Gastroesophageal sphincter (tissue), 3 donors: Measurements from ENCODE around the gene HFE.

Experiments used
- EP300 ChIP-seq: sonication (generic); formaldehyde crosslinking; IDR thresholded peaks from one replicate; pipeline ENCODE4 v1.6.1; 2017; ENCODE audit warnings: antibody characterized with exemption, mild to moderate bottlenecking
- POLR2A ChIP-seq, 2 donors: fragments of 450-650 bp; IDR thresholded peaks; one replicate each; pipeline ENCODE4 v1.6.1; 2017; ENCODE audit warnings: antibody characterized with exemption in 2 of 2, mild to moderate bottlenecking in 2 of 2, moderate library complexity in 1 of 2
- POLR2AphosphoS5 ChIP-seq: sonication (generic); formaldehyde crosslinking; IDR thresholded peaks from one replicate; pipeline ENCODE4 v1.6.1; 2017; ENCODE audit warnings: antibody characterized with exemption
- TF ChIP-seq, protein P1 (sequence below), 4 experiments: fragments of 200-600 bp in 2 of 4; fragments of 450-650 bp in 2 of 4; sonication (generic) in 1 of 4; IDR thresholded peaks; one replicate each; pipeline ENCODE4 v1.5.1; 2017 to 2019; ENCODE audit warnings: antibody characterized with exemption in 4 of 4, mild to moderate bottlenecking in 2 of 4, moderate library complexity in 2 of 4

DNA sequence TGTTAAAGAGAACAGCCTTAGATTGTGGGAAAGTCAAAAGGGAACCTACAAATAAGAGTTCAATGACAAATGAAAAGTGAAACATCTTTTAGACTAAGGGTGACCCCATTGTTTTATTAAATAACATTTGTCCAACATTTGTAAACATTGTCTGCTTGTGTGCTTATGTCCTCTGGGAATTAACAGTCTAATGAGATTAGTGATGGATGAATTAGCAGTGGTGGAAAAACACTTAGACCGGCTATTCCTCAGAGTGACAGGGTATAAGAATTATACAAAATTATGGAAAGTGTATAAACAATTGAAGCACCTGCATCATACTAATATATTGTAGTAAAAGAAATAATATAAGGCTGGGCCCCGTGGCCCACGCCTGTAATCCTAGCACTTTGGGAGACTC, 29.3 kb upstream of the HFE start:
- TF ChIP-seq, protein P1, sequence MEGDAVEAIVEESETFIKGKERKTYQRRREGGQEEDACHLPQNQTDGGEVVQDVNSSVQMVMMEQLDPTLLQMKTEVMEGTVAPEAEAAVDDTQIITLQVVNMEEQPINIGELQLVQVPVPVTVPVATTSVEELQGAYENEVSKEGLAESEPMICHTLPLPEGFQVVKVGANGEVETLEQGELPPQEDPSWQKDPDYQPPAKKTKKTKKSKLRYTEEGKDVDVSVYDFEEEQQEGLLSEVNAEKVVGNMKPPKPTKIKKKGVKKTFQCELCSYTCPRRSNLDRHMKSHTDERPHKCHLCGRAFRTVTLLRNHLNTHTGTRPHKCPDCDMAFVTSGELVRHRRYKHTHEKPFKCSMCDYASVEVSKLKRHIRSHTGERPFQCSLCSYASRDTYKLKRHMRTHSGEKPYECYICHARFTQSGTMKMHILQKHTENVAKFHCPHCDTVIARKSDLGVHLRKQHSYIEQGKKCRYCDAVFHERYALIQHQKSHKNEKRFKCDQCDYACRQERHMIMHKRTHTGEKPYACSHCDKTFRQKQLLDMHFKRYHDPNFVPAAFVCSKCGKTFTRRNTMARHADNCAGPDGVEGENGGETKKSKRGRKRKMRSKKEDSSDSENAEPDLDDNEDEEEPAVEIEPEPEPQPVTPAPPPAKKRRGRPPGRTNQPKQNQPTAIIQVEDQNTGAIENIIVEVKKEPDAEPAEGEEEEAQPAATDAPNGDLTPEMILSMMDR (IDR thresholded peaks at IDR 0.05) = no peak
- no peak for TF ChIP-seq POLR2A (IDR thresholded peaks at IDR 0.05)
- no peak for TF ChIP-seq POLR2AphosphoS5
- TF ChIP-seq EP300 = no peak
